Measurements from ENCODE around the gene GCA.

Gene GCA

DNA sequence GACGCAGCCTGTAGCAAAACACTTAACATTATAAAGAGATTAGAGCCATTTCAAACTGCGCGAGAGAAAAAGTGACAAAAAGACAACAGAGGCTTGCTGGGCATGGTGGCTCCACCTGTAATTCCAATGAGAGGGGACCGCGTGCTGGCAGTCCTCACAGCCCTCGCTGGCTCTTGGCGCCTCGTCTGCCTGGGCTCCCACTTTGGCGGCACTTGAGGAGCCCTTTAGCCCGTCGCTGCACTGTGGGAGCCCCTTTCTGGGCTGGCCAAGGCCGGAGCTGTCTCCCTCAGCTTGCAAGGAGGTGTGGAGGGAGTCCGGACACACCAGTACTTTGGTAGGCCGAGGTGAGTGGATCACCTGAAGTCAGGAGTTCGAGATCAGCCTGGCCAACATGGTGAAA is 16.1 kb upstream of the GCA start:
- no peak overlapping the region for H3K27ac ChIP-seq (ENCODE audit: insufficient read depth, low read length, poor library complexity, severe bottlenecking)
- no peaks in the 10 kb centered on the region for H3K36me3 ChIP-seq (ENCODE audit: control insufficient read depth, insufficient read depth, low read length)
- H3K27me3 ChIP-seq (replicated peaks; ENCODE audit: control insufficient read depth, insufficient read depth, low read length, poor library complexity, severe bottlenecking): no peaks in the 10 kb centered on the region

DNA sequence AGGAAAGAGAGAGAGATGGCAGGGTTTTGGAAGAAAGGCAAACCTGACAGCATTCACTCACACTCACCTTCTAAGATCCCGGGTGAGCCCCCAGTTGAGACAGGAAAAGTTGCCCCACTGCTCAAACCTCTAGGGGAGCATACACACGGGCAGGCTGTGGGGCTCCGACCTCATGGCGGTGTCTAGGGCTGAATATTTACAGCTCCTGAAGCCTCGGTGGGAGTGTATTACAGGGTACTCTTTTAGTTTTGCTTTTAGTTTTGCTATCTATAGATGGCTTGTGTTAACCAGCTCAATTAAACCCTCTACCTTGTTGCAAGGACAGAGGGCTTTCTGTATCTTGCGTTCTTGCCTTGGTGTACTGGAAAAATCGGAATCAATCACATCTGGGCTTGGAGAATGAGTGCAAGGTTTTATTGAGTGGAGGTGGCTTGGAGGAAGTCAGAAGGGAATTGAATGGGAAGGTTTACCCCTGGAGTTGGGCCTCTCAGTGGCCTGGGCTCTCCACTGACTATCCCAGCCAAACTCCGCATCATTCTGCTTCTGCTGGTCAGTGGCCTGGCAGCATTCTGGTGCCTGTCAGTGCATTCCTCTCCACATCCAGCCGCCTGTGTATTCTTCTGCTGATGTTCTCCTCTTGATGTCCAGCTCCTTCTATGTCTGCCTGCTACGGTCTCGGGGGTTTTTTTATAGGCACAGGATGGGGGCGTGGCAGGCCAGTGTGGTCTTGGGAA is 15.3 kb upstream of the GCA start:
- Histone ChIP-seq H3K27ac (ENCODE audit: insufficient read depth, low read length, poor library complexity, severe bottlenecking) (no peak overlapping the region), H3K36me3 (ENCODE audit: control insufficient read depth, insufficient read depth, low read length) (no peaks in the 10 kb centered on the region), H3K4me3 (ENCODE audit: insufficient read depth, low read depth, low read length, poor library complexity, severe bottlenecking) (no peak overlapping the region), H3K9me3 (ENCODE audit: control insufficient read depth, low read length) (no peaks in the 10 kb centered on the region), H3K4me1 (ENCODE audit: control insufficient read depth, insufficient read depth, low read length, poor library complexity, severe bottlenecking) (no peaks in the 10 kb centered on the region), H3K27me3 (replicated peaks; ENCODE audit: control insufficient read depth, insufficient read depth, low read length, poor library complexity, severe bottlenecking) (no peaks in the 10 kb centered on the region)
- DNase-seq: no peak

More for the DNA sequence above, 16.1 kb upstream of the GCA start:
- no peak for DNase-seq
- no peaks in the 10 kb centered on the region for H3K4me1 ChIP-seq (ENCODE audit: control insufficient read depth, insufficient read depth, low read length, poor library complexity, severe bottlenecking)
- H3K4me3 ChIP-seq (ENCODE audit: insufficient read depth, low read depth, low read length, poor library complexity, severe bottlenecking): no peak overlapping the region
- H3K9me3 ChIP-seq (ENCODE audit: control insufficient read depth, low read length): no peaks in the 10 kb centered on the region

- no peaks in the 10 kb centered on the region for H3K36me3 ChIP-seq (ENCODE audit: control insufficient read depth, insufficient read depth, low read length)
- H3K4me1 ChIP-seq (ENCODE audit: control insufficient read depth, insufficient read depth, low read length, poor library complexity, severe bottlenecking): no peaks in the 10 kb centered on the region
- no peak overlapping the region for H3K4me3 ChIP-seq (ENCODE audit: insufficient read depth, low read depth, low read length, poor library complexity, severe bottlenecking)
- no peaks in the 10 kb centered on the region for H3K27me3 ChIP-seq (replicated peaks; ENCODE audit: control insufficient read depth, insufficient read depth, low read length, poor library complexity, severe bottlenecking)
- no peak overlapping the region for H3K27ac ChIP-seq (ENCODE audit: insufficient read depth, low read length, poor library complexity, severe bottlenecking)
- no peak for DNase-seq
- no peaks in the 10 kb centered on the region for H3K9me3 ChIP-seq (ENCODE audit: control insufficient read depth, low read length)
Observed at GRCh38 chr2:162330881-162331280, 13.1 kb upstream of the GCA start.

- H3K4me3 ChIP-seq (ENCODE audit: insufficient read depth, low read depth, low read length, poor library complexity, severe bottlenecking): no peak overlapping the region
- no peaks in the 10 kb centered on the region for H3K4me1 ChIP-seq (ENCODE audit: control insufficient read depth, insufficient read depth, low read length, poor library complexity, severe bottlenecking)
- H3K9me3 ChIP-seq (ENCODE audit: control insufficient read depth, low read length): no peaks in the 10 kb centered on the region
- H3K36me3 ChIP-seq (ENCODE audit: control insufficient read depth, insufficient read depth, low read length): no peaks in the 10 kb centered on the region
- no peaks in the 10 kb centered on the region for H3K27me3 ChIP-seq (replicated peaks; ENCODE audit: control insufficient read depth, insufficient read depth, low read length, poor library complexity, severe bottlenecking)
- no peak overlapping the region for H3K27ac ChIP-seq (ENCODE audit: insufficient read depth, low read length, poor library complexity, severe bottlenecking)
- DNase-seq: no peak
Observed at GRCh38 chr2:162333968-162334367, 10.0 kb upstream of the GCA start.

DNA sequence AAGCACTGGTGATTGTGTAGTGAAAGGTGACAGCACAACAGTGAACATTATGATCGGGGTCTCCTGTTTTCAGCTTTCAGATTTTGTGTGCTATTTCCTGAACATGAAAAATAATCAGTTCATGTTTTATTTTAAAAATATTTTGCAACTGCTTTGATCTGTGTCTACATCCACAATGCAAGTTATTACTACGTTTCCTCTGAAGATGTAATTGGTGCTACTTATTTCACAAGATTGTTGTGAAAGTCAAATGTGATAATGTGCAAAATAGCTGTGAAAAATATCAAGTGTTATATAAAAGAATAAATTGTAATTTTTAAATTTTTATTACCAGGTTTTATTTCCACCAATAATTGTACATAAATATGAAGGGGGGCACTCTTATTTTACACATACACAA is 6.1 kb upstream of the GCA start:
- Histone ChIP-seq H3K4me3 (ENCODE audit: insufficient read depth, low read depth, low read length, poor library complexity, severe bottlenecking) (no peak overlapping the region), H3K27me3 (replicated peaks; ENCODE audit: control insufficient read depth, insufficient read depth, low read length, poor library complexity, severe bottlenecking) (no peaks in the 10 kb centered on the region), H3K27ac (ENCODE audit: insufficient read depth, low read length, poor library complexity, severe bottlenecking) (no peak overlapping the region), H3K36me3 (ENCODE audit: control insufficient read depth, insufficient read depth, low read length) (no peaks in the 10 kb centered on the region), H3K9me3 (ENCODE audit: control insufficient read depth, low read length) (no peaks in the 10 kb centered on the region), H3K4me1 (ENCODE audit: control insufficient read depth, insufficient read depth, low read length, poor library complexity, severe bottlenecking) (no peaks in the 10 kb centered on the region)
- DNase-seq: no peak

DNA sequence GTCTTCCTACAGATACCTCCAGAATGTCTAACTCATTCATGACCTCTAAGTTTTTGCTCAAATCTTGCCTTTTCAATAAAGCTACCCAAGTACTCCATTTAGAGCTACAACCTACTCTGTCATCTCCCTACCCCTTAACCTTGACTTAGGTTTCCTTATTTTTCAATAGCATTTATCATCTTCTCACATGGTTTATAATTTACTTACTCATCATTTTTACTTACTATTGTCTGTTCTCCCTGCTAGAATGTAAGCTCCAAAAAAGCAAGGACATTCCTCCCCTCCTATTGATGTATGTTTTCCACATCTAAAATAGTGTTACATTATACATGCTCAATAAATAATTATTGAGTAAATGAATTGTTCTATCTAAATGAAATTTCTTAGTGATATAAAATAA is 3.1 kb upstream of the GCA start:
- Histone ChIP-seq H3K36me3 (ENCODE audit: control insufficient read depth, insufficient read depth, low read length) (no peaks in the 10 kb centered on the region), H3K4me1 (ENCODE audit: control insufficient read depth, insufficient read depth, low read length, poor library complexity, severe bottlenecking) (peaks cover 5% of the 10 kb centered on the region), H3K27ac (ENCODE audit: insufficient read depth, low read length, poor library complexity, severe bottlenecking) (no peak overlapping the region), H3K4me3 (ENCODE audit: insufficient read depth, low read depth, low read length, poor library complexity, severe bottlenecking) (no peak overlapping the region), H3K9me3 (ENCODE audit: control insufficient read depth, low read length) (no peaks in the 10 kb centered on the region), H3K27me3 (replicated peaks; ENCODE audit: control insufficient read depth, insufficient read depth, low read length, poor library complexity, severe bottlenecking) (no peaks in the 10 kb centered on the region)
- DNase-seq: no peak

DNA sequence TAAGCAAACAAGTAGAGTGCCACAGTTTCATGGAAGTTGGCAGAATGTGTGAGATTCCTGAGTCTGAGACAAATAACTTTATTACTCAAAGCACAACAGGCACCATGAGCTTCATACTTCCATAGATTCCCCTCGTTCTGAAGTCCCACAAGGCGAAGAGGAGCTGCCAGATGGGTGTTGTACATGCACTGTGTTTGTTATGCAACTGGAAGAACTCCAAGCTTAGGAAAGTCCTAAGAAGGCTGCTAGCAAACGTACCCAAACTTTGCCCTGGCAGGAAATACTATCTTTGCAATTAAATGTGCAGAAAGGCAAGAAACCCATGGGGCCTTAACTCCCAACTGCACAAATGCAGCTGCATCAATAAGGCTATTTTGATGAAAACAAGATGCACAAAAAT is 1.6 kb upstream of the GCA start:
- H3K27me3 ChIP-seq (replicated peaks; ENCODE audit: control insufficient read depth, insufficient read depth, low read length, poor library complexity, severe bottlenecking): no peaks in the 10 kb centered on the region
- H3K27ac ChIP-seq (ENCODE audit: insufficient read depth, low read length, poor library complexity, severe bottlenecking): no peak overlapping the region
- H3K9me3 ChIP-seq (ENCODE audit: control insufficient read depth, low read length): no peaks in the 10 kb centered on the region
- H3K36me3 ChIP-seq (ENCODE audit: control insufficient read depth, insufficient read depth, low read length): no peaks in the 10 kb centered on the region
- DNase-seq: no peak
- H3K4me3 ChIP-seq (ENCODE audit: insufficient read depth, low read depth, low read length, poor library complexity, severe bottlenecking): no peak overlapping the region
- H3K4me1 ChIP-seq (ENCODE audit: control insufficient read depth, insufficient read depth, low read length, poor library complexity, severe bottlenecking): peaks cover 5% of the 10 kb centered on the region

GRCh38 chr2:162342841-162343240 is 1.1 kb upstream of the GCA start:
- Histone ChIP-seq H3K36me3 (ENCODE audit: control insufficient read depth, insufficient read depth, low read length) (no peaks in the 10 kb centered on the region), H3K4me3 (ENCODE audit: insufficient read depth, low read depth, low read length, poor library complexity, severe bottlenecking) (no peak overlapping the region), H3K27me3 (replicated peaks; ENCODE audit: control insufficient read depth, insufficient read depth, low read length, poor library complexity, severe bottlenecking) (no peaks in the 10 kb centered on the region), H3K4me1 (ENCODE audit: control insufficient read depth, insufficient read depth, low read length, poor library complexity, severe bottlenecking) (peaks cover 5% of the 10 kb centered on the region), H3K9me3 (ENCODE audit: control insufficient read depth, low read length) (no peaks in the 10 kb centered on the region), H3K27ac (ENCODE audit: insufficient read depth, low read length, poor library complexity, severe bottlenecking) (no peak overlapping the region)
- no peak for DNase-seq

DNA sequence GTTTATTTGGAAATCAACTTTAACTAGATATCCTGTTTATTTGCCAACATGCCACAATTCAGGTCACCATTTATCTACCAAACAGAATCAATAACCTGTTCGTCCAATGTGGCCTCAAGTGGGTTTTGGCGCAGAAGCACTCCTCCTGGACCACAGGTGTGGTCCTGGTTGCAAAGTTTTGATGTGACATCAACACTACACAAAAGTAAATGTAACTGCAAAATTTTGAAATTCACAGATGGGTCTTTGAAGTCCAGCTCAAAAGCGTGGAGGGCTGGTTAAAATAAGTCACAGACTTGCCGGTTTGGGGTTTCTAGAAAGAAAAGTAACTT is 474 bp upstream of the GCA start:
- Histone ChIP-seq H3K9me3 (ENCODE audit: control insufficient read depth, low read length) (no peaks in the 10 kb centered on the region), H3K27ac (ENCODE audit: insufficient read depth, low read length, poor library complexity, severe bottlenecking) (no peak overlapping the region), H3K4me1 (ENCODE audit: control insufficient read depth, insufficient read depth, low read length, poor library complexity, severe bottlenecking) (peaks cover 5% of the 10 kb centered on the region), H3K4me3 (ENCODE audit: insufficient read depth, low read depth, low read length, poor library complexity, severe bottlenecking) (peak overlapping the region; percentile 72), H3K27me3 (replicated peaks; ENCODE audit: control insufficient read depth, insufficient read depth, low read length, poor library complexity, severe bottlenecking) (no peaks in the 10 kb centered on the region), H3K36me3 (ENCODE audit: control insufficient read depth, insufficient read depth, low read length) (no peaks in the 10 kb centered on the region)
- no peak for DNase-seq

- DNase-seq: no peak
- Histone ChIP-seq H3K9me3 (ENCODE audit: control insufficient read depth, low read length) (no peaks in the 10 kb centered on the region), H3K4me3 (ENCODE audit: insufficient read depth, low read depth, low read length, poor library complexity, severe bottlenecking) (peak overlapping the region; percentile 72), H3K4me1 (ENCODE audit: control insufficient read depth, insufficient read depth, low read length, poor library complexity, severe bottlenecking) (peaks cover 5% of the 10 kb centered on the region), H3K27ac (ENCODE audit: insufficient read depth, low read length, poor library complexity, severe bottlenecking) (peak overlapping the region; percentile 54), H3K27me3 (replicated peaks; ENCODE audit: control insufficient read depth, insufficient read depth, low read length, poor library complexity, severe bottlenecking) (no peaks in the 10 kb centered on the region), H3K36me3 (ENCODE audit: control insufficient read depth, insufficient read depth, low read length) (no peaks in the 10 kb centered on the region)
Observed at GRCh38 chr2:162344617-162344950, 652 bp downstream of the GCA start.
